ENCODE measurements around the gene CHRM4.

- TF ChIP-seq JUND (IDR thresholded peaks at IDR 0.05) (no peak), CEBPB (IDR thresholded peaks at IDR 0.05; ENCODE audit: low read depth) (no peak), EZH2phosphoT487 (IDR thresholded peaks at IDR 0.05; ENCODE audit: borderline replicate concordance) (no peak), EZH2 (IDR thresholded peaks at IDR 0.05) (no peak), POLR2A (IDR thresholded peaks at IDR 0.05; ENCODE audit: borderline replicate concordance, extremely low read depth, insufficient read depth, insufficient read length) (no peak), RAD21 (IDR thresholded peaks at IDR 0.05; ENCODE audit: low read depth) (no peak), SIN3A (IDR thresholded peaks at IDR 0.05; ENCODE audit: low read depth) (no peak), POLR2AphosphoS5 (IDR thresholded peaks at IDR 0.05; ENCODE audit: low read depth, low read length) (no peak)
- TF ChIP-seq, protein P1, sequence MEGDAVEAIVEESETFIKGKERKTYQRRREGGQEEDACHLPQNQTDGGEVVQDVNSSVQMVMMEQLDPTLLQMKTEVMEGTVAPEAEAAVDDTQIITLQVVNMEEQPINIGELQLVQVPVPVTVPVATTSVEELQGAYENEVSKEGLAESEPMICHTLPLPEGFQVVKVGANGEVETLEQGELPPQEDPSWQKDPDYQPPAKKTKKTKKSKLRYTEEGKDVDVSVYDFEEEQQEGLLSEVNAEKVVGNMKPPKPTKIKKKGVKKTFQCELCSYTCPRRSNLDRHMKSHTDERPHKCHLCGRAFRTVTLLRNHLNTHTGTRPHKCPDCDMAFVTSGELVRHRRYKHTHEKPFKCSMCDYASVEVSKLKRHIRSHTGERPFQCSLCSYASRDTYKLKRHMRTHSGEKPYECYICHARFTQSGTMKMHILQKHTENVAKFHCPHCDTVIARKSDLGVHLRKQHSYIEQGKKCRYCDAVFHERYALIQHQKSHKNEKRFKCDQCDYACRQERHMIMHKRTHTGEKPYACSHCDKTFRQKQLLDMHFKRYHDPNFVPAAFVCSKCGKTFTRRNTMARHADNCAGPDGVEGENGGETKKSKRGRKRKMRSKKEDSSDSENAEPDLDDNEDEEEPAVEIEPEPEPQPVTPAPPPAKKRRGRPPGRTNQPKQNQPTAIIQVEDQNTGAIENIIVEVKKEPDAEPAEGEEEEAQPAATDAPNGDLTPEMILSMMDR (IDR thresholded peaks at IDR 0.05 in 2 of 3, conservative IDR thresholded peaks at IDR 0.05 in 1 of 3; ENCODE audit: borderline replicate concordance in 1 of 3, insufficient read depth in 1 of 3, low read depth in 2 of 3, low read length in 2 of 3), result no peak
- TF ChIP-seq, protein P2, sequence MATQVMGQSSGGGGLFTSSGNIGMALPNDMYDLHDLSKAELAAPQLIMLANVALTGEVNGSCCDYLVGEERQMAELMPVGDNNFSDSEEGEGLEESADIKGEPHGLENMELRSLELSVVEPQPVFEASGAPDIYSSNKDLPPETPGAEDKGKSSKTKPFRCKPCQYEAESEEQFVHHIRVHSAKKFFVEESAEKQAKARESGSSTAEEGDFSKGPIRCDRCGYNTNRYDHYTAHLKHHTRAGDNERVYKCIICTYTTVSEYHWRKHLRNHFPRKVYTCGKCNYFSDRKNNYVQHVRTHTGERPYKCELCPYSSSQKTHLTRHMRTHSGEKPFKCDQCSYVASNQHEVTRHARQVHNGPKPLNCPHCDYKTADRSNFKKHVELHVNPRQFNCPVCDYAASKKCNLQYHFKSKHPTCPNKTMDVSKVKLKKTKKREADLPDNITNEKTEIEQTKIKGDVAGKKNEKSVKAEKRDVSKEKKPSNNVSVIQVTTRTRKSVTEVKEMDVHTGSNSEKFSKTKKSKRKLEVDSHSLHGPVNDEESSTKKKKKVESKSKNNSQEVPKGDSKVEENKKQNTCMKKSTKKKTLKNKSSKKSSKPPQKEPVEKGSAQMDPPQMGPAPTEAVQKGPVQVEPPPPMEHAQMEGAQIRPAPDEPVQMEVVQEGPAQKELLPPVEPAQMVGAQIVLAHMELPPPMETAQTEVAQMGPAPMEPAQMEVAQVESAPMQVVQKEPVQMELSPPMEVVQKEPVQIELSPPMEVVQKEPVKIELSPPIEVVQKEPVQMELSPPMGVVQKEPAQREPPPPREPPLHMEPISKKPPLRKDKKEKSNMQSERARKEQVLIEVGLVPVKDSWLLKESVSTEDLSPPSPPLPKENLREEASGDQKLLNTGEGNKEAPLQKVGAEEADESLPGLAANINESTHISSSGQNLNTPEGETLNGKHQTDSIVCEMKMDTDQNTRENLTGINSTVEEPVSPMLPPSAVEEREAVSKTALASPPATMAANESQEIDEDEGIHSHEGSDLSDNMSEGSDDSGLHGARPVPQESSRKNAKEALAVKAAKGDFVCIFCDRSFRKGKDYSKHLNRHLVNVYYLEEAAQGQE (IDR thresholded peaks at IDR 0.05; ENCODE audit: low read depth), result no peak
Observed at GRCh38 chr11:46366661-46367161, 24.9 kb downstream of the CHRM4 start.

All from HCT116 (cell line).